Prostate gland (tissue), 2 donors: ENCODE data around the gene CTNND2.

Experiments
- POLR2A ChIP-seq: fragments of 450-650 bp; IDR thresholded peaks from one replicate; pipeline ENCODE4 v1.6.1; 2016; ENCODE audit warnings: antibody characterized with exemption, mild to moderate bottlenecking
- POLR2AphosphoS5 ChIP-seq: sonication (generic); formaldehyde crosslinking; IDR thresholded peaks from one replicate; pipeline ENCODE4 v1.6.1; 2017; ENCODE audit warnings: antibody characterized with exemption
- TF ChIP-seq, protein P1 (sequence below), 4 experiments: fragments of 200-600 bp in 2 of 4; fragments of 450-650 bp in 2 of 4; sonication (generic) in 2 of 4; IDR thresholded peaks; 1 replicate in 3 of 4; 2 replicates in 1 of 4; pipeline ENCODE4 v1.5.1; 2016 to 2019; ENCODE audit warnings: antibody characterized with exemption in 4 of 4, mild to moderate bottlenecking in 2 of 4, moderate library complexity in 2 of 4

DNA sequence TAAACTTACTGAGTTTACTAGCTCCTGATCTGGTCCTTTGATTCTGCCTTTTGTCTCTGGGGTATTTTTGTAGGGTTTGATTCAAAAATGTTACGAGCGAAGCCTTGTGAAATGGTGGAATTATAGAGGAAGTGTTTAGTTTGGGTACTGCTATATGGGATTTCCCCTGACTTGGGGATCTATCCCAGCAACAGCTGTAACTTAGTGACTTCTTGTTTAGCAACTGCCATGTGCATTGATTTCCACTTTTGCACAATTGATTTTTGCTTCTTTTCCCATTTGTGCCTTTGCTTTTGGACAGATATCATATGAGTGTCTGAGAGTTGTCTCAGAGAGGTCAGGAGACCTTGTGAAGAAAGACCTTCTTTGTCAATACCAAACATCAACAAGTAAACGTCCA, 894.7 kb downstream of the CTNND2 start:
- TF ChIP-seq, protein P1, sequence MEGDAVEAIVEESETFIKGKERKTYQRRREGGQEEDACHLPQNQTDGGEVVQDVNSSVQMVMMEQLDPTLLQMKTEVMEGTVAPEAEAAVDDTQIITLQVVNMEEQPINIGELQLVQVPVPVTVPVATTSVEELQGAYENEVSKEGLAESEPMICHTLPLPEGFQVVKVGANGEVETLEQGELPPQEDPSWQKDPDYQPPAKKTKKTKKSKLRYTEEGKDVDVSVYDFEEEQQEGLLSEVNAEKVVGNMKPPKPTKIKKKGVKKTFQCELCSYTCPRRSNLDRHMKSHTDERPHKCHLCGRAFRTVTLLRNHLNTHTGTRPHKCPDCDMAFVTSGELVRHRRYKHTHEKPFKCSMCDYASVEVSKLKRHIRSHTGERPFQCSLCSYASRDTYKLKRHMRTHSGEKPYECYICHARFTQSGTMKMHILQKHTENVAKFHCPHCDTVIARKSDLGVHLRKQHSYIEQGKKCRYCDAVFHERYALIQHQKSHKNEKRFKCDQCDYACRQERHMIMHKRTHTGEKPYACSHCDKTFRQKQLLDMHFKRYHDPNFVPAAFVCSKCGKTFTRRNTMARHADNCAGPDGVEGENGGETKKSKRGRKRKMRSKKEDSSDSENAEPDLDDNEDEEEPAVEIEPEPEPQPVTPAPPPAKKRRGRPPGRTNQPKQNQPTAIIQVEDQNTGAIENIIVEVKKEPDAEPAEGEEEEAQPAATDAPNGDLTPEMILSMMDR (IDR thresholded peaks at IDR 0.05) = no peak
- TF ChIP-seq POLR2AphosphoS5 (no peak), POLR2A (no peak)
